ENCODE measurements around the gene SORT1. TPM values are rescaled to one million over a fixed set of nuclear protein-coding genes. Genes with fewer than 3 reads are reported as not detected.

The SORT1 gene
- total and polyA plus RNA-seq, 2 of the 13 experiments (the other 11 are each of a cell fraction or from before 2014, with no cell fraction given), result 32.4 to 93.0 TPM

DNA sequence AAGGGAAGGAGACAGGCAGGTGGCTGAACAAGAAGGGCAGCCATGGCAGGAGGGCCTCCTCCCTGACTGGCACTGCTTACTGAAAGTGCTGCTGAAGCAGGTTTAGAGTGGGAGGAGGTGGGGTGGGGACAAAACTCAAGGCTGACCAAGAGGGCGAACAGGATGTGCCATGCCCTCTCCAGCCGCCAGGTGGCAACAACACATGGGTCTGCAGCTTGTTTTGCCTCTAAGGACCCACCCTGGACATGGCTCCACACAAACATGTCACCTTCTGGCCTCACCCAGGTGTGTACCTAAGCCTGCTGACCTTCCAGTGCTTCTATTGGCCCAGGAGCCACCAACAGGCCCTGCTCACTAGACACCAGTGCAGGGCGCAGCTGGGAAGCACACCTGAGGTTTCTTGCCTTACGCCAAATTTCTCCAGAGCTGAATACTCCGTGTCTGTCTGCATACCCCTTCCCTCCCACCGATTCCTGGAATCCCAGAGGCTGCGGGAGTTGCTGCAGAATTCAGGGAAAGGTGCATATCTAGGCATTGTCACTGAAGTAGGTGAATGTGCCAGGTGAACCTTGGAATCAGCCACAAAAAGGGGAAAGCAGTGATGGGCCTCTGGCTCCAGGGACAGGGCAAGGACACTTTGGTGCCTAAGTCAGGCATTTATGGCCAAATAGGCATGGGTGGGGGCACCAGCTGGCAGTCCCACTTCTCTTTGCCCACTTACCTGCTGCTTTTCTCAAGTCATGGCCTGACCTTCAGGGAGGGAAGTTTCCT lies 120.1 kb downstream of the SORT1 start (continued):
- TF ChIP-seq HMG20A (CRISPR knock-in tag; IDR thresholded peaks at IDR 0.05; ENCODE audit: borderline replicate concordance) (no peak; the same call in 1 of the 2 replicates), IKZF4 (CRISPR knock-in tag; IDR thresholded peaks at IDR 0.05; ENCODE audit: borderline replicate concordance, low read depth, not compliant biosample characterization) (no peak), XRCC5 (optimal IDR thresholded peaks at IDR 0.05; ENCODE audit: low read length) (peak; percentile 70), ATF7 (IDR thresholded peaks at IDR 0.05) (no peak), ATF7 (CRISPR knock-in tag; IDR thresholded peaks at IDR 0.05) (no peak), ZBTB7B (CRISPR knock-in tag; IDR thresholded peaks at IDR 0.05) (peak; percentile 71; the same call in 1 of the 2 replicates), SMAD9 (CRISPR knock-in tag; IDR thresholded peaks at IDR 0.05) (no peak), ZNF644 (CRISPR knock-in tag; IDR thresholded peaks at IDR 0.05; ENCODE audit: low read depth) (peak; percentile 70; the same call in 1 of the 2 replicates), HDAC2 (CRISPR knock-in tag; IDR thresholded peaks at IDR 0.05) (peak; percentile 62), HNRNPL (IDR thresholded peaks at IDR 0.05; ENCODE audit: low read depth, low read length) (0 out of 2 replicates have a peak, but pooled peaks have one; percentile 28), PHF20 (CRISPR knock-in tag; IDR thresholded peaks at IDR 0.05) (no peak), GFI1 (CRISPR knock-in tag; IDR thresholded peaks at IDR 0.05; ENCODE audit: borderline replicate concordance) (0 out of 2 replicates have a peak, but pooled peaks have one; percentile 52), TBX2 (CRISPR knock-in tag; IDR thresholded peaks at IDR 0.05; ENCODE audit: borderline replicate concordance) (peak; percentile 62; the same call in 1 of the 2 replicates), KLF16 (CRISPR knock-in tag; IDR thresholded peaks at IDR 0.05) (peak in 1 of 2 experiments; percentile 86; a peak in 2 of 4 replicates), SRSF4 (IDR thresholded peaks at IDR 0.05; ENCODE audit: low read depth, low read length, poor library complexity, severe bottlenecking) (no peak), MAFK (conservative IDR thresholded peaks at IDR 0.05 in 1 of 2, IDR thresholded peaks at IDR 0.05 in 1 of 2; ENCODE audit: low read length in 2 of 2) (peak; percentile 44 to 72; a peak in 3 of 4 replicates), ZNF619 (CRISPR knock-in tag; IDR thresholded peaks at IDR 0.05) (no peak), FOXO4 (CRISPR knock-in tag; conservative IDR thresholded peaks at IDR 0.05) (no peak), ZNF292 (CRISPR knock-in tag; IDR thresholded peaks at IDR 0.05; ENCODE audit: borderline replicate concordance, low read depth) (no peak), ESRRA (CRISPR knock-in tag; IDR thresholded peaks at IDR 0.05; ENCODE audit: low read depth) (0 out of 2 replicates have a peak, but pooled peaks have one; percentile 62)
- TF ChIP-seq, protein P1, sequence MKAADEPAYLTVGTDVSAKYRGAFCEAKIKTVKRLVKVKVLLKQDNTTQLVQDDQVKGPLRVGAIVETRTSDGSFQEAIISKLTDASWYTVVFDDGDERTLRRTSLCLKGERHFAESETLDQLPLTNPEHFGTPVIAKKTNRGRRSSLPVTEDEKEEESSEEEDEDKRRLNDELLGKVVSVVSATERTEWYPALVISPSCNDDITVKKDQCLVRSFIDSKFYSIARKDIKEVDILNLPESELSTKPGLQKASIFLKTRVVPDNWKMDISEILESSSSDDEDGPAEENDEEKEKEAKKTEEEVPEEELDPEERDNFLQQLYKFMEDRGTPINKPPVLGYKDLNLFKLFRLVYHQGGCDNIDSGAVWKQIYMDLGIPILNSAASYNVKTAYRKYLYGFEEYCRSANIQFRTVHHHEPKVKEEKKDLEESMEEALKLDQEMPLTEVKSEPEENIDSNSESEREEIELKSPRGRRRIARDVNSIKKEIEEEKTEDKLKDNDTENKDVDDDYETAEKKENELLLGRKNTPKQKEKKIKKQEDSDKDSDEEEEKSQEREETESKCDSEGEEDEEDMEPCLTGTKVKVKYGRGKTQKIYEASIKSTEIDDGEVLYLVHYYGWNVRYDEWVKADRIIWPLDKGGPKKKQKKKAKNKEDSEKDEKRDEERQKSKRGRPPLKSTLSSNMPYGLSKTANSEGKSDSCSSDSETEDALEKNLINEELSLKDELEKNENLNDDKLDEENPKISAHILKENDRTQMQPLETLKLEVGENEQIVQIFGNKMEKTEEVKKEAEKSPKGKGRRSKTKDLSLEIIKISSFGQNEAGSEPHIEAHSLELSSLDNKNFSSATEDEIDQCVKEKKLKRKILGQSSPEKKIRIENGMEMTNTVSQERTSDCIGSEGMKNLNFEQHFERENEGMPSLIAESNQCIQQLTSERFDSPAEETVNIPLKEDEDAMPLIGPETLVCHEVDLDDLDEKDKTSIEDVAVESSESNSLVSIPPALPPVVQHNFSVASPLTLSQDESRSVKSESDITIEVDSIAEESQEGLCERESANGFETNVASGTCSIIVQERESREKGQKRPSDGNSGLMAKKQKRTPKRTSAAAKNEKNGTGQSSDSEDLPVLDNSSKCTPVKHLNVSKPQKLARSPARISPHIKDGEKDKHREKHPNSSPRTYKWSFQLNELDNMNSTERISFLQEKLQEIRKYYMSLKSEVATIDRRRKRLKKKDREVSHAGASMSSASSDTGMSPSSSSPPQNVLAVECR (CRISPR knock-in tag; IDR thresholded peaks at IDR 0.05; ENCODE audit: borderline replicate concordance), result peak; percentile 77; the same call in 1 of the 2 replicates
- TF ChIP-seq, protein P2, sequence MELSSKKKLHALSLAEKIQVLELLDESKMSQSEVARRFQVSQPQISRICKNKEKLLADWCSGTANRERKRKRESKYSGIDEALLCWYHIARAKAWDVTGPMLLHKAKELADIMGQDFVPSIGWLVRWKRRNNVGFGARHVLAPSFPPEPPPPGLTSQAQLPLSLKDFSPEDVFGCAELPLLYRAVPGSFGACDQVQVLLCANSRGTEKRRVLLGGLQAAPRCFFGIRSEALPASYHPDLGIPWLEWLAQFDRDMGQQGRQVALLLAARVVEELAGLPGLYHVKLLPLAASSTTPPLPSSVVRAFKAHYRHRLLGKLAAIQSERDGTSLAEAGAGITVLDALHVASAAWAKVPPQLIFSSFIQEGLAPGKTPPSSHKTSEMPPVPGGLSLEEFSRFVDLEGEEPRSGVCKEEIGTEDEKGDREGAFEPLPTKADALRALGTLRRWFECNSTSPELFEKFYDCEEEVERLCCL (CRISPR knock-in tag; IDR thresholded peaks at IDR 0.05; ENCODE audit: borderline replicate concordance), result no peak
